Measurements from ENCODE around the gene FANCM. TPM values are rescaled to one million over a fixed set of nuclear protein-coding genes. Genes with fewer than 3 reads are reported as not detected.

Gene FANCM
- total and polyA plus RNA-seq, 8 donors = 0.92 to 15.2 (median 3.0) TPM

- no peaks in the 10 kb centered on the region for H3K27me3 ChIP-seq
Observed at GRCh38 chr14:45247427-45247826, 111.7 kb downstream of the FANCM start.

GRCh38 chr14:45249856-45250575 lies 114.3 kb downstream of the FANCM start:
- intact Hi-C loops (cut with DNase I; ENCODE audit: low total_unique reads) = no loop called here
- H3K27ac ChIP-seq = peak overlapping the region in 4 of 5 donors; percentile 38 to 82 (median 70)
- DNase-seq = peak in 1 of 2 donors; percentile 70
- no peaks in the 10 kb centered on the region for H3K36me3 ChIP-seq
- WGBS, 5 donors = 30 to 50% (median 37%) methylated on average over 5 of the region's 5 CpGs
- peak overlapping the region in 2 of 4 donors; percentile 5 to 21 for H3K4me3 ChIP-seq
- H3K27me3 ChIP-seq = no peaks in the 10 kb centered on the region
- H3K4me1 ChIP-seq = peaks cover 8 to 46% (median 35%) of the 10 kb centered on the region in 4 donors
- TF ChIP-seq EP300 (IDR thresholded peaks at IDR 0.05) = no peak
- peak in 2 of 3 donors; percentile 2 to 37 for TF ChIP-seq POLR2AphosphoS5 (IDR thresholded peaks at IDR 0.05)
- H3K9me3 ChIP-seq = no peaks in the 10 kb centered on the region

More at GRCh38 chr14:45247427-45247826, 111.7 kb downstream of the FANCM start:
- Histone ChIP-seq H3K9me3 (no peaks in the 10 kb centered on the region), H3K4me3 (no peak overlapping the region), H3K36me3 (no peaks in the 10 kb centered on the region), H3K27ac (no peak overlapping the region), H3K4me1 (peaks cover 8 to 46% (median 30%) of the 10 kb centered on the region in 4 donors)
- TF ChIP-seq POLR2A (IDR thresholded peaks at IDR 0.05) = no peak
- no peak for TF ChIP-seq CTCF (IDR thresholded peaks at IDR 0.05)
- TF ChIP-seq POLR2AphosphoS5 (IDR thresholded peaks at IDR 0.05) = no peak
- no peak for TF ChIP-seq EP300 (IDR thresholded peaks at IDR 0.05)
- intact Hi-C loops (cut with DNase I; ENCODE audit: low total_unique reads) = no loop called here
- no peak for DNase-seq
- 92 to 100% (median 93%) methylated on average over 1 of the region's 1 CpG for WGBS, 5 donors

Small RNA genes lying within 50 kb of the gene (small RNA-seq; reads per million reads assigned to genes)
- 0 to 0.07 (median 0) reads per million in 4 donors for gene RF00151
- gene SNORD127 = 4,722 to 12,837 (median 9,814) reads per million in 4 donors

Other genes with a start within 250 kb of the FANCM start
- gene KLHL28, start 174.0 kb upstream of the FANCM start, total RNA-seq = 10 to 100 TPM in 3 of 5 donors, 1 to 10 TPM in 2; 5.2 to 20.6 (median 13.4) TPM
- gene KLHL28, start 174.0 kb upstream of the FANCM start, polyA plus RNA-seq = 1 to 10 TPM; 1.5 to 2.1 (median 1.7) TPM
- gene TOGARAM1, start 173.7 kb upstream of the FANCM start, total RNA-seq = 10 to 100 TPM in 4 of 5 donors, 1 to 10 TPM in 1; 2.9 to 58.0 (median 25.8) TPM
- gene TOGARAM1, start 173.7 kb upstream of the FANCM start, polyA plus RNA-seq = 1 to 10 TPM; 2.6 to 5.5 (median 3.8) TPM
- gene PRPF39, start 51.8 kb upstream of the FANCM start, total RNA-seq = 100 to 1,000 TPM in 1 of 5 donors, 10 to 100 TPM in 4; 12.5 to 148 (median 43.2) TPM
- gene PRPF39, start 51.8 kb upstream of the FANCM start, polyA plus RNA-seq = 10 to 100 TPM in 1 of 3 donors, 1 to 10 TPM in 2; 7.5 to 25.3 (median 9.0) TPM
- gene FKBP3, start 1.4 kb upstream of the FANCM start, total RNA-seq = 10 to 100 TPM in 3 of 5 donors, 1 to 10 TPM in 1, under 1 TPM in 1; 0.58 to 43.3 (median 28.4) TPM
- 10 to 100 TPM; 66.3 to 81.3 (median 80.2) TPM for gene FKBP3, start 1.4 kb upstream of the FANCM start, polyA plus RNA-seq
- 10 to 100 TPM; 10.7 to 67.7 (median 44.2) TPM for gene MIS18BP1, start 117.3 kb downstream of the FANCM start, total RNA-seq
- 1 to 10 TPM; 4.4 to 6.1 (median 5.0) TPM for gene MIS18BP1, start 117.3 kb downstream of the FANCM start, polyA plus RNA-seq